ENCODE results near the gene RHOF.
"Not testable (repeated sequence)": the region's sequence is repeated elsewhere in the genome, so short reads cannot be mapped to it uniquely, and the experiment has no call there.

RHOF gene

DNA sequence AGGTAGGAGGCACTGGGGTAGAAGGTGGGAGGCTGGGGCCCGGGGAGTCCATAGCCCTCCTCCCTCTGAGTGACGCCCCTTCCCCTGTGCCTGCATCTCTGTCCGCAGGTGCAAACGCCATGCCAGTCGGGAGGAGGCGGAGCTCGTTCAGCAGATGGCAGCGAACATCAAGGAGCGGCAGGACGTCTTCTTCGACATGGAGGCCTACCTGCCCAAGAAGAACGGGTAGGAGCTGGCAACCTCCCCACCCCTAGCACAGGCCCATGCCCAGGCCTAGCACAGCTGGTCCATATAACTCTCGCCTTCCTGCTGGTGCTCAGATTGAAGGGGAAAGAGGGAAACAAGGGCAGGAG lies 45.3 kb downstream of the RHOF start:
- TF ChIP-seq, protein P1, sequence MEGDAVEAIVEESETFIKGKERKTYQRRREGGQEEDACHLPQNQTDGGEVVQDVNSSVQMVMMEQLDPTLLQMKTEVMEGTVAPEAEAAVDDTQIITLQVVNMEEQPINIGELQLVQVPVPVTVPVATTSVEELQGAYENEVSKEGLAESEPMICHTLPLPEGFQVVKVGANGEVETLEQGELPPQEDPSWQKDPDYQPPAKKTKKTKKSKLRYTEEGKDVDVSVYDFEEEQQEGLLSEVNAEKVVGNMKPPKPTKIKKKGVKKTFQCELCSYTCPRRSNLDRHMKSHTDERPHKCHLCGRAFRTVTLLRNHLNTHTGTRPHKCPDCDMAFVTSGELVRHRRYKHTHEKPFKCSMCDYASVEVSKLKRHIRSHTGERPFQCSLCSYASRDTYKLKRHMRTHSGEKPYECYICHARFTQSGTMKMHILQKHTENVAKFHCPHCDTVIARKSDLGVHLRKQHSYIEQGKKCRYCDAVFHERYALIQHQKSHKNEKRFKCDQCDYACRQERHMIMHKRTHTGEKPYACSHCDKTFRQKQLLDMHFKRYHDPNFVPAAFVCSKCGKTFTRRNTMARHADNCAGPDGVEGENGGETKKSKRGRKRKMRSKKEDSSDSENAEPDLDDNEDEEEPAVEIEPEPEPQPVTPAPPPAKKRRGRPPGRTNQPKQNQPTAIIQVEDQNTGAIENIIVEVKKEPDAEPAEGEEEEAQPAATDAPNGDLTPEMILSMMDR (IDR thresholded peaks at IDR 0.05; ENCODE audit: low read depth, low read length, missing control alignments): no peak
- DNase-seq (ENCODE audit: low read depth): no peak
- in situ Hi-C loops (cut with HindIII; ENCODE audit: low sequenced_read_pairs): no loop called here
- no peak overlapping the region for H3K4me3 ChIP-seq (ENCODE audit: low read depth, low read length)

DNA sequence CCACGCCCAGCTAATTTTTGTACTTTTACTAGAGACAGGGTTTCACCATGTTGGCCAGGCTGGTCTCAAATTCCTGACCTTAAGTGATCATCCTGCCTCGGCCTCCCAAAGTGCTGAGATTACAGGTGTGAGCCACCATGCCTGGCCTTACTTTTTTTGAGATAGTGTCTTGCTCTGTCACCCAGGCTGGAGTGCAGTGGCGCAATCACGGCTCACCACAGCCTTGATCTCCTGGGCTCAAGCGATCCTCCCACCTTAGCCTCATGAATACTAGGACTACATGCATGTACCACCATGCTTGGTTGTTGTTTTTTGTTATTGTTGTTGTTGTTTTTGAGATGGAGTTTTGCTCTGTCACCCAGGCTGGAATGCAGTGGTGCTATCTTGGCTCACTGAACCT lies 47.9 kb downstream of the RHOF start:
- H3K4me3 ChIP-seq (ENCODE audit: low read depth, low read length); DNase-seq (ENCODE audit: low read depth); in situ Hi-C loops (cut with HindIII; ENCODE audit: low sequenced_read_pairs): not testable (repeated sequence)

DNA sequence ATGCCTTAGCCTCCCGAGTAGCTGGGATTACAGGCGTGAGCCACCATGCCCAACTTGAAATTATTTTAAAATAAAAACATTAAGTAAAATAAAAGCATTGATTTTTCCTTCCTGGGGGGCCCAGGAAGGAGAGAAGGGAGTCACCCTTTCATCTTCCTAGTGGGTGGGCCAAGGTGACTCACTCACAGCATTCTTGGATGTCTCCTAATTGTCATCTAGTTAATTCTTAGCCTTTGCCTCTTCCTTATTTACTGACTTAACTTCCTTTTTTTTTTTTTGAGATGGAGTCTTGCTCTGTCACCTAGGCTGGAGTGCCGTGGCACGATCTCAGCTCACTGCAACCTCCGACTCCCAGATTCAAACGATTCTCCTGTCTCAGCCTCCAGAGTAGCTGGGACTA lies 51.7 kb downstream of the RHOF start:
- in situ Hi-C loops (cut with HindIII; ENCODE audit: low sequenced_read_pairs): no loop called here

DNA sequence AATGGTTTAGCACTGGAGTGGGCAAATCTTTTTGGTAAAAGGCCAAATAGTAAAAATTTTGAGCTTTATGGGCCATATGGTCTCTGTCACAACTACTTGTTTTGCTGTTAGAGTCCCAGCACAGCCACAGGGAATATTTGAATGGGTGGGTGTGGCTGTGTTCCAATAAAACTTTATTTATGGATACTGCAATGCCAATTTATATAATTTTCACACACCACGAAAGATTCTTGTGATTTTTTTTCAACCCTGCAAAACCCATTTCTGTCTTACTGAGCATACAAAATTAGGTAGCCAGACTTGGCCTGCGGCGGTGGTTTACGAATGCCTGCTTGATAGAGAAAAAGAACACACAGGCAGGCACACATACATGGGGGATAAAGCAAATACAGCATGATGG lies 52.6 kb downstream of the RHOF start:
- DNase-seq (ENCODE audit: low read depth): no peak
- no peak overlapping the region for H3K4me3 ChIP-seq (ENCODE audit: low read depth, low read length)
- TF ChIP-seq, protein P1 (IDR thresholded peaks at IDR 0.05; ENCODE audit: low read depth, low read length, missing control alignments): no peak
- in situ Hi-C loops (cut with HindIII; ENCODE audit: low sequenced_read_pairs): no loop called here

More for the DNA sequence above, 51.7 kb downstream of the RHOF start:
- H3K4me3 ChIP-seq (ENCODE audit: low read depth, low read length): no peak overlapping the region
- TF ChIP-seq, protein P1 (IDR thresholded peaks at IDR 0.05; ENCODE audit: low read depth, low read length, missing control alignments): no peak
- DNase-seq (ENCODE audit: low read depth): no peak

DNA sequence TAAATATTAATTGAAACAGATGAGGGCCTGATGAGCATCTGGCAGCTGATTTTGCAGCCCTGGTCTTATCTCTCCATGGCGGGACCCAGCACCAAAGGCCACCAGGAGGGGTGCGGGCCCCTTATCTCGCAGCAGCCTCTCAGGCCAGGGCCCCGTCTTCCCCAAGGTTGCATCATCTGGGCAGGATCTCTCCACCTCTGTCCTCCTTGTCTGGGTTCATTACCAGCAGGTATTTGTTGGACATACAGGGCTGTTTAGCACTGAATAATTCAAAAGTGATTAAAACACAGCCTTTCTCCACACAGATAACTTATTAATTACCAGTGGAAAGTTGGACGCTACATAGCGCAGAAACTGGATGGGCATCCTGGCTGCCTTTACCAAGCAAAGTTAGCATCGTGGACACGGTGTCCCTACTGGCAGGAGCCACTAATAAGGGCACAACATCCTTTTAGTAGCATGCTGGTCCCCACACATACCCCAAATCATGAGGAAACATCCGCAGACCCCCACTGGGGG lies 55.1 kb downstream of the RHOF start:
- in situ Hi-C loops (cut with HindIII; ENCODE audit: low sequenced_read_pairs): no loop called here
- H3K4me3 ChIP-seq (ENCODE audit: low read depth, low read length): no peak overlapping the region
- no peak for DNase-seq (ENCODE audit: low read depth)
- TF ChIP-seq, protein P1 (IDR thresholded peaks at IDR 0.05; ENCODE audit: low read depth, low read length, missing control alignments): no peak

DNA sequence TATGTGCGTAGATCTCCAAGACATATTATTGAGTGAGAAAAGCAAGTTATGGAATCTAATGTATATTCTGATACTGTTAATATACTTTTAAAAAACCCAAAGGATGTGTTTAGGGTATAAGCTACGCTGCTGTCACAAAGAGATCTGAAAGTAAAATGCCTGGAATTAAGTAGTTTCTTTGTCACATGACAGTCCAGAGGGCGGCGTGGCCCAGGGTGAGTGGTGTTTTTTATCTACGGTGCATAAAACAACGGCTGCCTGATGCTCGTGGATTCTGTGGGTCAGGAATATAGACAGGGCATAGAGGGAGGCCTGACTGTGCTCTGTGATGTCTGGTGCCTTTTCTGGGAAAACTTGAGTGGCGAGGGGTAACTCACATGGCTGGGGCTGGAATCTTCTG lies 59.6 kb downstream of the RHOF start:
- no peak overlapping the region for H3K4me3 ChIP-seq (ENCODE audit: low read depth, low read length)
- DNase-seq (ENCODE audit: low read depth): no peak
- in situ Hi-C loops (cut with HindIII; ENCODE audit: low sequenced_read_pairs): no loop called here
- TF ChIP-seq, protein P1 (IDR thresholded peaks at IDR 0.05; ENCODE audit: low read depth, low read length, missing control alignments): no peak

DNA sequence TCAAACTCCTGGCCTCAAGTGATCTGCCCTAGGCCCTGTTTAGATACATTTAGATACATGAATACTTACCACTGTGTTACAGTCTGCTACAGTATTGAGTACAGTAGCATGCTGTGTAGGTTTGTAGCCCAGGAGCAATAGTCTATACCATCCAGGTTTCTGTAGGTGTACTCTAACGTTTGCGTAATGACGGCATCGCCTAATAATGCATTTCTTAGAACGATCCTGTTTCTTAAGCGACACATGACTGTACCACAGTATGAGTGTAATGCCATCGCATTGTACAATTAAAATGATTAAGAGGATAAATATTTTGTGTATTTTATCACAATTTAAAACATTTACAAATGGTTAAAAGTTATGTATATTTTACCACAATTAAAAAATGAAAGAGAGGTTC lies 62.0 kb downstream of the RHOF start:
- in situ Hi-C loops (cut with HindIII; ENCODE audit: low sequenced_read_pairs): no loop called here
- TF ChIP-seq, protein P1 (IDR thresholded peaks at IDR 0.05; ENCODE audit: low read depth, low read length, missing control alignments): no peak
- H3K4me3 ChIP-seq (ENCODE audit: low read depth, low read length): no peak overlapping the region
- DNase-seq (ENCODE audit: low read depth): no peak
